ENCODE results near the gene GMCL2.

Gene GMCL2

DNA sequence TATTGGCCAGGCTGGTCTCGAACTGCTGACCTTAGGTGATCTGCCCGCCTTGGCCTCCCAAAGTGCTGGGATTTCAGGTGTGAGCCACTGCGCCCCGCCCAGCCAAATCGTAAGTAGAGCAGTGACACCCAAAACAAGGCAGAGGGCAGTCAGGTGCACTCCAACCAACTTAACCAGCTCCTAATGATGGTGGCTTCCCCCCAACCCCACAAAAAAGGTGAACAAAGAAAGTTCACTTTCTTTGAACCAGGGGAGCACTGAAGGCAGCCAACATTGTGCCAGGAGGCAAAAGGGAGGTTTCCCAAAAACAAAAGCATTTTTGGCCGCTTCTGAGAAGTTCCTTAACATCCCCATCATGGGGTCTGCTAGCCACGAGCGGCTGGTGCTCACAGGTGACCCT is 9.6 kb downstream of the GMCL2 start:
- TF ChIP-seq, protein P1, sequence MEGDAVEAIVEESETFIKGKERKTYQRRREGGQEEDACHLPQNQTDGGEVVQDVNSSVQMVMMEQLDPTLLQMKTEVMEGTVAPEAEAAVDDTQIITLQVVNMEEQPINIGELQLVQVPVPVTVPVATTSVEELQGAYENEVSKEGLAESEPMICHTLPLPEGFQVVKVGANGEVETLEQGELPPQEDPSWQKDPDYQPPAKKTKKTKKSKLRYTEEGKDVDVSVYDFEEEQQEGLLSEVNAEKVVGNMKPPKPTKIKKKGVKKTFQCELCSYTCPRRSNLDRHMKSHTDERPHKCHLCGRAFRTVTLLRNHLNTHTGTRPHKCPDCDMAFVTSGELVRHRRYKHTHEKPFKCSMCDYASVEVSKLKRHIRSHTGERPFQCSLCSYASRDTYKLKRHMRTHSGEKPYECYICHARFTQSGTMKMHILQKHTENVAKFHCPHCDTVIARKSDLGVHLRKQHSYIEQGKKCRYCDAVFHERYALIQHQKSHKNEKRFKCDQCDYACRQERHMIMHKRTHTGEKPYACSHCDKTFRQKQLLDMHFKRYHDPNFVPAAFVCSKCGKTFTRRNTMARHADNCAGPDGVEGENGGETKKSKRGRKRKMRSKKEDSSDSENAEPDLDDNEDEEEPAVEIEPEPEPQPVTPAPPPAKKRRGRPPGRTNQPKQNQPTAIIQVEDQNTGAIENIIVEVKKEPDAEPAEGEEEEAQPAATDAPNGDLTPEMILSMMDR (conservative IDR thresholded peaks at IDR 0.05): no peak
- no peak for TF ChIP-seq ZFX (IDR thresholded peaks at IDR 0.05)
- no peak overlapping the region for H3K27ac ChIP-seq

DNA sequence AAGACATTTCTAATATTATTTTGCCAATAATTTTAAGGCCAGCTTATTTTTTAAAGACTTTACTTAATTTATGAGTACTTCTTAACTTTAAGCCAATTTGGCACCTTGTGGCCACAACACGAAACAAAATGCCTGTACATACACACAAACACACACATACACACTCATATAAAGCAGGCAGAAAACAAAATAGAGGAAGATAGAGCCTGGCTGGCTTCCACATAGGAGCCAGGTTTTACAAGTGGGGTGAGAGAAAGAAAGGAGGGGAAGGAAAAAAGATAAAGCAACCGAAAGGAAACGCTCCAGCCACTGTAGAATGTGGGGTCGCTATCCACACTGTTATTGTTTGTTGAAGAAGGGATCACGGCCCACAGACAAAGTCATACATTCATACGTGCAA is 10.4 kb downstream of the GMCL2 start:
- TF ChIP-seq, protein P1 (conservative IDR thresholded peaks at IDR 0.05): no peak
- no peak for TF ChIP-seq ZFX (IDR thresholded peaks at IDR 0.05)
- no peak overlapping the region for H3K27ac ChIP-seq

DNA sequence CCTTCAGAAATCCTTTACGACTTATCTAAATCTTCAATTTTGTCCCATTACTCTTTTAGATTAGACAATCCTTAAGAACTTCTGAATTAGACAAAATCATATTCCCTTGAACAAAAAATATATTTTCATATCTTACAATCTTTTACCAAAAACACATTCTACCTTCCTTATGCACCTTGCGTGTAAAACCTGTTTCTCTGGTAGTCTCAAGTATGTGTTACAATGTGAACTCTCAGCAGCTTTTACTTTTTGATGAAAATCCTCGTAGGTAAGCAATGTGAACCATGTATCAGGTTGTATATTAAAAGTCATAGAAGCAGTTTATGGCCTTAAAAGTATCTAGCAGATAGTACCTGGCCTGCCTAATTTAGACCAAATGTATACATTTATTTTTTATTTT is 12.7 kb downstream of the GMCL2 start:
- H3K27ac ChIP-seq: no peak overlapping the region
- no peak for TF ChIP-seq ZFX (IDR thresholded peaks at IDR 0.05)
- TF ChIP-seq, protein P1 (conservative IDR thresholded peaks at IDR 0.05): no peak

DNA sequence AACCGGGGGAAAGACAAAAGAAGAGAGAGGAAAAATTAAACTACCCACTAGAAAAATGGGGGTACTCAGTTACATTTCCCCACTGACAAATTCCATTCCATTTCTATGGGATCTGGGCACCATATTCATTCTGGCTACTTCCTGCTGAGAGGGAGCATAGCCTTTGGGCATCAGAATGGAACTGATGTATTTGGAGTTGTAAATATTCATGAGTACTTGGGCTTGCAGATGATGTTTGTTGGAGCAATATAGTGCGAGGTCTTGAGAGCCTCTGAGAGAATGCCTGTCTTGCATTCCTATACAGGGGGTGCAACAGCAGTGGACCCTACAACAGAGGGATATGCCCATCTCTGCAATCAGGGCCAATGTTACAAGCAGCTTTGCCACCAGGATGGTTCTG is 16.7 kb downstream of the GMCL2 start:
- TF ChIP-seq, protein P1 (conservative IDR thresholded peaks at IDR 0.05): no peak
- TF ChIP-seq ZFX (IDR thresholded peaks at IDR 0.05): no peak
- no peak overlapping the region for H3K27ac ChIP-seq

DNA sequence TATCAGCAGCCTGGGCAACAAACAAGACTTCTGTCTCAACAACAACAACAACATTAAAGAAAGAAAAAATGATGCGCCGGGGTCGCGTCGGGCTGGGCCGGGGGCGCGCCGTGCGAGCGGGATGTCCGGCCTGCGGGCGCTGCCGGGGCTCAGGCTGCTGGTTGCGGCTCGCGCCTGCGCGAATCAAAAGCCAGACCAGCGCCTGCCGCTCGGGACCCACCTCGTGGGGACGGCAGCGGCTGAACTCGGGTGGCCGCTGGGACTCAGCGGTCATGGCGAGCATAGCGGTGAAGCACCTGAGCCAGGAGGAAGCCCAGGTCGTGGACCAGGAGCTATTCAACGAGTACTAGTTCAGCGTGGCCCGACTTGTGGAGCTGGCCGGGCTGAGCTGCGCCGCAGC is 21.6 kb downstream of the GMCL2 start:
- H3K27ac ChIP-seq: no peak overlapping the region
- no peak for TF ChIP-seq ZFX (IDR thresholded peaks at IDR 0.05)

DNA sequence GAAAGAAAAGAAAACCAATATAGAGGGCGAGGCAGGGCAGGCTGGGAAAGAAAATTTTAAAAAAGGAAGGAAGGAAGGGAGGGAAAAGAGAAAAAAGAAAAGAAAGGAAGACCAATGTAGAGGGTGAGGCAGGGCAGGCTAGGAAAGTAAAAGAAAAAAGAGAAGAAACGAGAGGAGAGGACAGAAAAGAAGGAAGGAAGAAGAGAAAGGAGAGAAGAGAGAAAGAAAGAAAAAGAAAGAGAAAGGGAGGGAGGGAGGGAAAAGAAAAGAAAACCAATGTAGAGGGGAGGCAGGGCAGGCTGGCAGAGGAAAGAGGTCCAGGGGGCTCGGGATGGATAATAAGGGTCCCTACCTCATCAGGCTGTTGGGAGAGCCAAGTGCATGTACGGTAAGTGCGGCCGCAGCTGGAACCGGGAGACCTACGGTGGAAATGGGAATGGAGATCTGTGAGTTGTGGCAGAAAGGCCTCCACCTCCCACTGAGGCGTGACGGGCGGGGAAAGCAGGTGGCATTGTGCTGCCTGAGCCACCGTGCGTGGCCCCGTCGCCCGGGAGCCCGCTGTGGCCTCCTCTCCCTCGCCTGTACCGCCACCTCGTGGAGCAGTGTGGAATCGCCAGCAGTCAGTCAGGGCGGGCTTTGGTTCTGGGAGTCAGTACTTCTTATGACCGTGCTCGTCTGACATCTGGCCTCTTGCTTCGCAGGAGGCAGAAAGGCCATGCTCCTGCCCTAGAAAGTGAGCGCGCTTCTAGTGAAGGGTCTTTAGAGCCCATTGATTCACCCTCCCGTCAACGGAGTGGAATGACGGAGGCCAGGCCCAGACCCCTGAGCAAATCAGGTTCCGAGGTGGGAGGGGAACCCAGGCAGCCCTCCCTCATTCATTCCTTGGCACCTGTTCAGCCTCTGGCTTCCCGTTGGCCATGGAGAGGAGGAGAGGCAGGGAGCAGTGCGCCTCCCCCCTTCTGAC is 23.1 kb downstream of the GMCL2 start:
- no peak overlapping the region for H3K27ac ChIP-seq
- TF ChIP-seq, protein P1 (conservative IDR thresholded peaks at IDR 0.05): peak; percentile 98
- no peak for TF ChIP-seq ZFX (IDR thresholded peaks at IDR 0.05)

DNA sequence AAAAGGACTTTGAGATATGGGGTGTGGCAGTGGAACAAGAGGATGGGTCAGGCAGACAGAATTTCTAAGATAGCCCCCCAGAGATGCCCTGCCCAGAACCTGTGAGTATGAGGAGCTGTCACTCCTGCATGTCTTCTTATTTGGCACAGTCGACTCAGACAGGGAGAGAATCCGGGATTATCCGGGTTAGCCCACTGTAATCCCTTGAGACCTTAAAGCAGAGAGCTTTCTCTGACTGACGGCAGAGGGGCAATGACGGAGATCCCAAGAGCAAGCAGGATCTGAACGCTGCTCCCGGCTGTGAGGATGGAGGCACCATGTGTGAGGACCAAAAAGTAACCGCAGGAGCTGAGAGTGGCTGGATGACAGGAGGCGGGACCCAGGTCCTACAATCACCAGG is 24.7 kb downstream of the GMCL2 start:
- TF ChIP-seq, protein P1 (conservative IDR thresholded peaks at IDR 0.05): no peak
- no peak for TF ChIP-seq ZFX (IDR thresholded peaks at IDR 0.05)
- no peak overlapping the region for H3K27ac ChIP-seq

DNA sequence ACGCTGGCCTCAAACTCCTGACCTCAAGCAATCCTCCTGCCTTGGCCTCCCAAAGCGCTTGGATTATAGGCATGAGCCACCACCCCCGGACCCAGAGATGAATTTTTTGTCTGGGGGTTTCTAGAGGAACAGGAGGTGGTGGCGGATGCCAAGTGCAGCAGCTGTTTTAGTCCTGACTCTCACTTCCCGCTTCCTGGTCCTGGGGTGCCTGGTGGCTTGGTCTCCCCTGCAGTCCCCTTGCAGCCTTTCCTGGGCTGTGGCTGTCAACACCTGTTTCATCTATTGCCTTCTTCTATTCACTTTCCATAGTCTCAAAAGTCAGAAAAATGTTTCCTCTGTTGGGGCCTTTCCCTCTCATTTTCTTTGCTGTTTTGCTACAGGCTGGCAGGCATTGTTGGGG is 27.0 kb downstream of the GMCL2 start:
- no peak overlapping the region for H3K27ac ChIP-seq
- TF ChIP-seq ZFX (IDR thresholded peaks at IDR 0.05): no peak
- TF ChIP-seq, protein P1 (conservative IDR thresholded peaks at IDR 0.05): no peak

Data from C4-2B (cell line).